Activated T-helper 2 cell treated with anti-CD3 and anti-CD28 coated beads, Interferon-gamma antibody, Interleukin-2, Interleukin-4, amounts not matched to agents 10 μg/mL and 5 μg/mL and 100 μg/mL, durations not matched to agents 14 hours and 24 hours and 36 hours (primary cell): ENCODE measurements around the gene FGFR2. TPM values are rescaled to one million over a fixed set of nuclear protein-coding genes. Genes with fewer than 3 reads are reported as not detected.

Experiments
- DNase-seq: peaks from one replicate; pipeline ENCODE4 v3.0.0; 2021; ENCODE audit warnings: low spot score
- H3K27ac Mint-ChIP-seq: one replicate; pipeline ENCODE4 v1.8.0; 2021; ENCODE audit warnings: mixed read lengths
- H3K27me3 Mint-ChIP-seq: one replicate; pipeline ENCODE4 v1.8.0; 2021; ENCODE audit warnings: low read depth, mixed read lengths
- H3K36me3 Mint-ChIP-seq: one replicate; pipeline ENCODE4 v1.8.0; 2021; ENCODE audit warnings: low read depth, mixed read lengths
- H3K4me1 Mint-ChIP-seq: one replicate; pipeline ENCODE4 v1.8.0; 2021; ENCODE audit warnings: low read depth, mixed read lengths
- H3K4me3 Mint-ChIP-seq: one replicate; pipeline ENCODE4 v1.8.0; 2021; ENCODE audit warnings: low read depth, mild to moderate bottlenecking, moderate library complexity, mixed read lengths
- H3K9me3 Mint-ChIP-seq: one replicate; pipeline ENCODE4 v1.8.0; 2021; ENCODE audit warnings: mixed read lengths
- intact Hi-C: fragments of 100-400 bp; cut with micrococcal nuclease; formaldehyde crosslinking; loops from one replicate; pipeline ENCODE4 v1.15.1; 2023
- total RNA-seq: library from RNA; stranded (reverse); gene quantifications from 2 replicates; pipeline ENCODE4 v1.2.3, GENCODE V29; 2022

FGFR2 gene
- total RNA-seq, 1 donor from 2014 or later, result not detected

- H3K27me3 Mint-ChIP-seq, result no peaks in the 10 kb centered on the region
- intact Hi-C loops, result no loop called here
- H3K9me3 Mint-ChIP-seq, result no peaks in the 10 kb centered on the region
- no peaks in the 10 kb centered on the region for H3K36me3 Mint-ChIP-seq
- H3K27ac Mint-ChIP-seq, result no peak overlapping the region
- H3K4me3 Mint-ChIP-seq, result no peak overlapping the region
- no peak for DNase-seq
- H3K4me1 Mint-ChIP-seq, result no peaks in the 10 kb centered on the region
Measured at GRCh38 chr10:121553511-121554264, 44.6 kb downstream of the FGFR2 start.

GRCh38 chr10:121552746-121553145 is 45.5 kb downstream of the FGFR2 start:
- no peak for DNase-seq
- intact Hi-C loops, result no loop called here
- Mint-ChIP-seq H3K36me3 (no peaks in the 10 kb centered on the region), H3K9me3 (no peaks in the 10 kb centered on the region), H3K27me3 (no peaks in the 10 kb centered on the region), H3K4me3 (no peak overlapping the region), H3K27ac (no peak overlapping the region), H3K4me1 (no peaks in the 10 kb centered on the region)

GRCh38 chr10:121551210-121551885 is 46.9 kb downstream of the FGFR2 start:
- no peaks in the 10 kb centered on the region for H3K9me3 Mint-ChIP-seq
- no peaks in the 10 kb centered on the region for H3K4me1 Mint-ChIP-seq
- DNase-seq, result no peak
- no peak overlapping the region for H3K4me3 Mint-ChIP-seq
- H3K36me3 Mint-ChIP-seq, result no peaks in the 10 kb centered on the region
- H3K27me3 Mint-ChIP-seq, result no peaks in the 10 kb centered on the region
- intact Hi-C loops, result no loop called here
- H3K27ac Mint-ChIP-seq, result no peak overlapping the region

GRCh38 chr10:121544301-121544869 is 53.9 kb downstream of the FGFR2 start:
- no peaks in the 10 kb centered on the region for H3K9me3 Mint-ChIP-seq
- H3K4me3 Mint-ChIP-seq, result no peak overlapping the region
- H3K4me1 Mint-ChIP-seq, result no peaks in the 10 kb centered on the region
- H3K36me3 Mint-ChIP-seq, result no peaks in the 10 kb centered on the region
- intact Hi-C loops, result no loop called here
- no peaks in the 10 kb centered on the region for H3K27me3 Mint-ChIP-seq
- no peak for DNase-seq
- no peak overlapping the region for H3K27ac Mint-ChIP-seq

- no peak overlapping the region for H3K27ac Mint-ChIP-seq
- H3K36me3 Mint-ChIP-seq, result no peaks in the 10 kb centered on the region
- intact Hi-C loops, result no loop called here
- H3K4me1 Mint-ChIP-seq, result no peaks in the 10 kb centered on the region
- no peak for DNase-seq
- no peak overlapping the region for H3K4me3 Mint-ChIP-seq
- no peaks in the 10 kb centered on the region for H3K9me3 Mint-ChIP-seq
- no peaks in the 10 kb centered on the region for H3K27me3 Mint-ChIP-seq
Measured at GRCh38 chr10:121543545-121543944, 54.7 kb downstream of the FGFR2 start.

- no peak overlapping the region for H3K4me3 Mint-ChIP-seq
- no peaks in the 10 kb centered on the region for H3K27me3 Mint-ChIP-seq
- no peaks in the 10 kb centered on the region for H3K9me3 Mint-ChIP-seq
- no peak overlapping the region for H3K27ac Mint-ChIP-seq
- intact Hi-C loops, result no loop called here
- no peaks in the 10 kb centered on the region for H3K4me1 Mint-ChIP-seq
- no peak for DNase-seq
- no peaks in the 10 kb centered on the region for H3K36me3 Mint-ChIP-seq
Measured at GRCh38 chr10:121541450-121542120, 56.7 kb downstream of the FGFR2 start.

GRCh38 chr10:121540732-121541395 is 57.4 kb downstream of the FGFR2 start:
- H3K4me1 Mint-ChIP-seq, result no peaks in the 10 kb centered on the region
- no peak overlapping the region for H3K27ac Mint-ChIP-seq
- no peak for DNase-seq
- no peaks in the 10 kb centered on the region for H3K27me3 Mint-ChIP-seq
- H3K4me3 Mint-ChIP-seq, result no peak overlapping the region
- no peaks in the 10 kb centered on the region for H3K36me3 Mint-ChIP-seq
- H3K9me3 Mint-ChIP-seq, result no peaks in the 10 kb centered on the region
- intact Hi-C loops, result no loop called here

GRCh38 chr10:121539786-121540185 is 58.5 kb downstream of the FGFR2 start:
- Mint-ChIP-seq H3K36me3 (no peaks in the 10 kb centered on the region), H3K9me3 (no peaks in the 10 kb centered on the region), H3K27ac (no peak overlapping the region), H3K4me1 (no peaks in the 10 kb centered on the region), H3K4me3 (no peak overlapping the region), H3K27me3 (no peaks in the 10 kb centered on the region)
- DNase-seq, result no peak
- intact Hi-C loops, result no loop called here

- Mint-ChIP-seq H3K4me3 (no peak overlapping the region), H3K27me3 (no peaks in the 10 kb centered on the region), H3K9me3 (no peaks in the 10 kb centered on the region), H3K4me1 (no peaks in the 10 kb centered on the region), H3K27ac (no peak overlapping the region), H3K36me3 (no peaks in the 10 kb centered on the region)
- intact Hi-C loops, result no loop called here
- DNase-seq, result no peak
Measured at GRCh38 chr10:121536310-121536913, 61.8 kb downstream of the FGFR2 start.

GRCh38 chr10:121535381-121535780 is 62.9 kb downstream of the FGFR2 start:
- Mint-ChIP-seq H3K36me3 (no peaks in the 10 kb centered on the region), H3K27me3 (no peaks in the 10 kb centered on the region), H3K9me3 (no peaks in the 10 kb centered on the region), H3K4me1 (no peaks in the 10 kb centered on the region), H3K27ac (no peak overlapping the region), H3K4me3 (no peak overlapping the region)
- no peak for DNase-seq
- intact Hi-C loops, result no loop called here

GRCh38 chr10:121532292-121532864 is 65.9 kb downstream of the FGFR2 start:
- H3K27me3 Mint-ChIP-seq, result no peaks in the 10 kb centered on the region
- intact Hi-C loops, result no loop called here
- no peak overlapping the region for H3K27ac Mint-ChIP-seq
- no peaks in the 10 kb centered on the region for H3K36me3 Mint-ChIP-seq
- H3K9me3 Mint-ChIP-seq, result no peaks in the 10 kb centered on the region
- no peak for DNase-seq
- H3K4me1 Mint-ChIP-seq, result no peaks in the 10 kb centered on the region
- H3K4me3 Mint-ChIP-seq, result no peak overlapping the region

GRCh38 chr10:121531830-121532178 is 66.4 kb downstream of the FGFR2 start:
- intact Hi-C loops, result no loop called here
- Mint-ChIP-seq H3K4me1 (peaks cover under 1% of the 10 kb centered on the region), H3K9me3 (no peaks in the 10 kb centered on the region), H3K4me3 (no peak overlapping the region), H3K27ac (no peak overlapping the region), H3K27me3 (peaks cover under 1% of the 10 kb centered on the region), H3K36me3 (no peaks in the 10 kb centered on the region)
- no peak for DNase-seq
